ENCODE results near the gene TMED5.
A peak's percentile ranks its signal among the peaks of the same experiment; 100 is the strongest.
"Not testable (repeated sequence)": the region's sequence is repeated elsewhere in the genome, so short reads cannot be mapped to it uniquely, and the experiment has no call there.

The TMED5 gene

GRCh38 chr1:93194231-93194990, 14.2 kb upstream of the TMED5 start:
- no peak for DNase-seq (ENCODE audit: low read depth)
- TF ChIP-seq, protein P1, sequence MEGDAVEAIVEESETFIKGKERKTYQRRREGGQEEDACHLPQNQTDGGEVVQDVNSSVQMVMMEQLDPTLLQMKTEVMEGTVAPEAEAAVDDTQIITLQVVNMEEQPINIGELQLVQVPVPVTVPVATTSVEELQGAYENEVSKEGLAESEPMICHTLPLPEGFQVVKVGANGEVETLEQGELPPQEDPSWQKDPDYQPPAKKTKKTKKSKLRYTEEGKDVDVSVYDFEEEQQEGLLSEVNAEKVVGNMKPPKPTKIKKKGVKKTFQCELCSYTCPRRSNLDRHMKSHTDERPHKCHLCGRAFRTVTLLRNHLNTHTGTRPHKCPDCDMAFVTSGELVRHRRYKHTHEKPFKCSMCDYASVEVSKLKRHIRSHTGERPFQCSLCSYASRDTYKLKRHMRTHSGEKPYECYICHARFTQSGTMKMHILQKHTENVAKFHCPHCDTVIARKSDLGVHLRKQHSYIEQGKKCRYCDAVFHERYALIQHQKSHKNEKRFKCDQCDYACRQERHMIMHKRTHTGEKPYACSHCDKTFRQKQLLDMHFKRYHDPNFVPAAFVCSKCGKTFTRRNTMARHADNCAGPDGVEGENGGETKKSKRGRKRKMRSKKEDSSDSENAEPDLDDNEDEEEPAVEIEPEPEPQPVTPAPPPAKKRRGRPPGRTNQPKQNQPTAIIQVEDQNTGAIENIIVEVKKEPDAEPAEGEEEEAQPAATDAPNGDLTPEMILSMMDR (conservative IDR thresholded peaks at IDR 0.05; ENCODE audit: low read depth, low read length): no peak
- no peak overlapping the region for H3K4me3 ChIP-seq (ENCODE audit: low read depth, low read length)

DNA sequence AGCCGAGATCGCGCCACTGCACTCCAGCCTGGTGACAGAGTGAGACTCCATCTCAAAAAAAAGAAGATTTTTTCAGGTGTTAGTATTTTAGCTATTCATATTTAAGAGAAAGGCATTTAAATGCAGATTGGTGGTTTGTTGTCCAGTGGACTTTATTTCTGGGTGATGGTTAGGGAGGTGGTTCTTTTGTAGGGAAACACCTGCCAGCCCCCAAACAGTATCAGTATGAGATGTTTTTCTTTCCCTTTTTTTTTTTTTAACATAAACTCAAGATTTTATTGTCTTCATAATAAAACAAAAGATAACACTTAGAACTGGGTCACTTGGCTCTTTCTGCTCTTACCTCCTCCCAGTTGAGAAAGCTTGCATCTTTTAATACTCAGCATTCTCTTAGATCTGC, 10.2 kb upstream of the TMED5 start:
- H3K4me3 ChIP-seq (ENCODE audit: low read depth, low read length): no peak overlapping the region
- no peak for DNase-seq (ENCODE audit: low read depth)
- TF ChIP-seq, protein P1 (conservative IDR thresholded peaks at IDR 0.05; ENCODE audit: low read depth, low read length): no peak

DNA sequence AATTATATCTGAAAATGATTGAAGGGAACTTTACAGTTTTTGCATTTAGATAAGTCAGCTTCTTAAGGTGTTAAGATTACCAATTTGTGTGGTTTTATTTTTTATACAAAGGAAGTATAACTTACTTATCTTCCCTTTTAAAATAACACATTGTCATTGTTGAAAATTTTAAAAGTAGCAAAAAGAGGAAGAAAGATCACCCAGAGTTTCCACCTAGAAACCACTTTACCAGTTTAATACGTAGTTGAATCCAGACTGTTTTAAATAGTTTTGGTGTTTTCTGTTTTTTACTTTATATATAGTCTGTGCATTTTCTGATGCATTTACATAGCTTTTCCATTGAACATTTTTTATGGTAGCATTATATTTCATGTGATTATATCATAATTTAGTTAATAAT, 6.5 kb upstream of the TMED5 start:
- H3K4me3 ChIP-seq (ENCODE audit: low read depth, low read length): no peak overlapping the region
- TF ChIP-seq, protein P1 (conservative IDR thresholded peaks at IDR 0.05; ENCODE audit: low read depth, low read length): no peak
- no peak for DNase-seq (ENCODE audit: low read depth)

DNA sequence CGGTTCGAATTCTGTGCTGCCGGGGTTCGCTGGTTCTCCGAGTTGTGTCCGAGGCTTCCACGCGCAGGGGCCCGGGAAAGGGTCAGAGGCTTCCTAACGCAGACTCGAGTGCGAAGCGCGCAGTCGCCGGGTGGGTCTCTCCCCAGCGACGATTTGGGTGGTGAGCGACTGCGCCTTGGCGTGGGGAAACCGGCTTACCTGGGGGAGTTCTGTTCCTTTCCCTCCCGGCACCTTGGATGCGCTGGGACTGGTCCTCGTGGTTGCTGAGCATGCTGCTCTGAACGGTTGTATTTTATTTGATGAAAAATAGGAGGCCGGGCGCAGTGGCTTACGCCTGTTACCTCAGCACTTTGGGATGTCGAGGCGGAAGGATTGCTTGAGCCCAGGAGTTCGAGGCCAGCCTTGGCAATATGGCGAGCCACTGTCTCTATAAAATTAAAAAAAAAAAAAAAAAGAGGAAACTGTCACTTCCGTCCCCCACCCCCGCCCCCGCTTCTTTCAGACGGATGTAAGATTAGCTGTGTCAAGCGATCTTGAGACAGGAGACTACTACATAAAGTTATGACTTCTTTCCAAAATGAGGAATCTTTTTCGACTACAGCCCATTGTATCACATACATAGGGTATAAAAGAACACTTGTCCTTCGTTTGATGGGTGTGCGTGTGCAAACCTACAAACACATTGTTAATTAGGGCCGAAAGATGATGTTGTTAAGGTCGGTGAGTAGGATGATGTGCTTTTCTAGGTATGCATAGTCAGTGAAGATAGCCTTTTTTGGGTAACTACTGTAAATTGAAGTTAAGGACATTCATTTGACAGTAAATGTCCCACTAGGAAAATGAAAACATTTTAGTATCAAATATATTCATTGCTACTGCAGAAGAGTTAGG, 755 bp upstream of the TMED5 start, which contains the start of gene CCDC18:
CCDC18 (plus strand) TSS at position 2 of the 891 bp plus-strand sequence. CDS start 2,638 bp downstream, outside the sequence.
- H3K4me3 ChIP-seq (ENCODE audit: low read depth, low read length): peak within 1 kb of the TSS; percentile 99
- DNase-seq (ENCODE audit: low read depth): peak; percentile 55
- TF ChIP-seq, protein P1 (conservative IDR thresholded peaks at IDR 0.05; ENCODE audit: low read depth, low read length): no peak

GRCh38 chr1:93178418-93178817, 1.8 kb downstream of the TMED5 start:
- H3K4me3 ChIP-seq (ENCODE audit: low read depth, low read length): peak overlapping the region; percentile 99
- peak; percentile 16 for DNase-seq (ENCODE audit: low read depth)
- TF ChIP-seq, protein P1 (conservative IDR thresholded peaks at IDR 0.05; ENCODE audit: low read depth, low read length): no peak

DNA sequence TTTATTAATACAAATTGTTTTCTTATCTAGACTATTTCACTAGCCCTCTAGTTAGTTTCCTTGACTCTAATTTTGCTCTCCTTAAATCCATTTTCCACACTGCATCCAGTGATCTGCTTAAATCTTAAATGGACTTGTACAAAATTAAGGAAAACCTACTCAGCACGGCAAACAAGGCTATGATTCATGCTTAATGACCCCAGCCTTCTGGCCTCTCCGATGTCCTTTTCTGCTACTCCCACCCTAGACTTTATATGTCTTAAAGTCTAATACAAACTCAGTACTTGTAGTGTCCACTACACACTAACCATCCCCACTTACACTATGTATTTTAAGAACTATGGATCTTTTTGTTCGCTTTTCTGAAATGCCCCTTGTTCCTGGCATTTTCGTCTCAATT, 2.2 kb downstream of the TMED5 start:
- TF ChIP-seq, protein P1 (conservative IDR thresholded peaks at IDR 0.05; ENCODE audit: low read depth, low read length): no peak
- DNase-seq (ENCODE audit: low read depth): peak; percentile 51
- peak overlapping the region; percentile 99 for H3K4me3 ChIP-seq (ENCODE audit: low read depth, low read length)

GRCh38 chr1:93174638-93175037, 5.6 kb downstream of the TMED5 start:
- not testable (repeated sequence) for DNase-seq (ENCODE audit: low read depth); H3K4me3 ChIP-seq (ENCODE audit: low read depth, low read length)

Data from choroid plexus epithelial cell (primary cell).